WERI-Rb-1 (cell line): ENCODE measurements around the gene STXBP5.

Experiments used
- DNase-seq: peaks from one replicate; pipeline ENCODE4 v3.0.0-alpha.2; 2020
- H3K27ac ChIP-seq: fragments of 250-450 bp; sonication (Bioruptor Pico); 2 replicates; pipeline ENCODE4 v1.5.1; 2020; ENCODE audit warnings: mild to moderate bottlenecking, moderate library complexity
- H3K27me3 ChIP-seq: fragments of 250-450 bp; sonication (Bioruptor Pico); 2 replicates; pipeline ENCODE4 v1.5.1; 2021; ENCODE audit warnings: mild to moderate bottlenecking, low read depth, moderate library complexity; ENCODE audit not compliant: insufficient read depth, severe bottlenecking
- H3K36me3 ChIP-seq: fragments of 250-450 bp; sonication (Bioruptor Pico); 2 replicates; pipeline ENCODE4 v1.5.1; 2020; ENCODE audit warnings: mild to moderate bottlenecking, moderate library complexity
- H3K4me3 ChIP-seq: 2 replicates; pipeline ENCODE4 v1.5.1; 2011; ENCODE audit warnings: low read depth, mild to moderate bottlenecking, control low read depth, low read length
- H3K9me3 ChIP-seq: fragments of 250-450 bp; sonication (Bioruptor Pico); 2 replicates; pipeline ENCODE4 v1.5.1; 2021; ENCODE audit warnings: mild to moderate bottlenecking, moderate library complexity; ENCODE audit not compliant: severe bottlenecking
- TF ChIP-seq, protein P1 (sequence below): IDR thresholded peaks from 2 replicates; pipeline ENCODE4 v1.5.1; 2011; ENCODE audit warnings: low read depth, mild to moderate bottlenecking, control low read depth, inconsistent platforms, low read length

The STXBP5 gene

DNA sequence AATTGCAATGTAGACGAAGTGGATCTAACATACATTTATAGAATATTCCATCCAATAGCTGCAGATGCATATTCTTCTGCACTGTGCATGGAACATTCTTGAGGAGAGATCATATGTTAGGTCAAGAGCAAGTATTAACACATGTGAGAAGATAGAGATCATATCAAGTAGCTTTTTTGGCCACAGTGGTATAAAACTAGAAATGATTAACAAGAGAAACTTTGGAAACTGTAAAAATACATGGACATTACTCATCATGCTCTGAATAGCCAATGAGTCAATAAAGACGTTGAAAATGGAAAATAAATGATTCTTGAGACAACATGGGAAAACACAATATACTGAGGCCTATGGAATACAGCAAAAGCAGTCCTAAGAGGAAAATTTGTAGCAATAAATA lies 94.2 kb downstream of the STXBP5 start:
- Histone ChIP-seq H3K27me3 (no peaks in the 10 kb centered on the region), H3K27ac (no peak overlapping the region), H3K4me3 (no peak overlapping the region), H3K9me3 (no peaks in the 10 kb centered on the region), H3K36me3 (no peaks in the 10 kb centered on the region)
- DNase-seq, result no peak
- TF ChIP-seq, protein P1, sequence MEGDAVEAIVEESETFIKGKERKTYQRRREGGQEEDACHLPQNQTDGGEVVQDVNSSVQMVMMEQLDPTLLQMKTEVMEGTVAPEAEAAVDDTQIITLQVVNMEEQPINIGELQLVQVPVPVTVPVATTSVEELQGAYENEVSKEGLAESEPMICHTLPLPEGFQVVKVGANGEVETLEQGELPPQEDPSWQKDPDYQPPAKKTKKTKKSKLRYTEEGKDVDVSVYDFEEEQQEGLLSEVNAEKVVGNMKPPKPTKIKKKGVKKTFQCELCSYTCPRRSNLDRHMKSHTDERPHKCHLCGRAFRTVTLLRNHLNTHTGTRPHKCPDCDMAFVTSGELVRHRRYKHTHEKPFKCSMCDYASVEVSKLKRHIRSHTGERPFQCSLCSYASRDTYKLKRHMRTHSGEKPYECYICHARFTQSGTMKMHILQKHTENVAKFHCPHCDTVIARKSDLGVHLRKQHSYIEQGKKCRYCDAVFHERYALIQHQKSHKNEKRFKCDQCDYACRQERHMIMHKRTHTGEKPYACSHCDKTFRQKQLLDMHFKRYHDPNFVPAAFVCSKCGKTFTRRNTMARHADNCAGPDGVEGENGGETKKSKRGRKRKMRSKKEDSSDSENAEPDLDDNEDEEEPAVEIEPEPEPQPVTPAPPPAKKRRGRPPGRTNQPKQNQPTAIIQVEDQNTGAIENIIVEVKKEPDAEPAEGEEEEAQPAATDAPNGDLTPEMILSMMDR, result no peak

DNA sequence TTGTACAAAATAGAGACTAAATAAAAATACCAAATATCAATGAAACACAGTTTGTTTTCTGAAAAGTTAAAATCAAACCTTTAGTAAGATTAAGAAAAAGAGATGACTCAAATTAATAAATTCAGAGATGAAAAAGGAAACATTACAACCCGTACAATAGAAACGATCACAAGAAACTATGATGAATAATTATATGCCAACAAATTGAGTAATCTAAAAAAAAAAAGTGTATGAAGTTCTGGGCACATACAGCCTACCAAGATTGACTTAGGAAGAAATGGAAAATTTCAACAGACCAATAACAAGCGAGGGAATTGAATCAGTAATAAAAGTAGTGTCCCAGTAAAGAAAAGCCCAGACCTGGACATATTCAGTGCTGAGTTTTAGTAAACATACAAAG lies 94.8 kb downstream of the STXBP5 start:
- no peaks in the 10 kb centered on the region for H3K9me3 ChIP-seq
- DNase-seq, result no peak
- no peak overlapping the region for H3K4me3 ChIP-seq
- H3K27ac ChIP-seq, result no peak overlapping the region
- H3K27me3 ChIP-seq, result no peaks in the 10 kb centered on the region
- TF ChIP-seq, protein P1, result no peak
- no peaks in the 10 kb centered on the region; the same call in 1 of the 2 replicates for H3K36me3 ChIP-seq

DNA sequence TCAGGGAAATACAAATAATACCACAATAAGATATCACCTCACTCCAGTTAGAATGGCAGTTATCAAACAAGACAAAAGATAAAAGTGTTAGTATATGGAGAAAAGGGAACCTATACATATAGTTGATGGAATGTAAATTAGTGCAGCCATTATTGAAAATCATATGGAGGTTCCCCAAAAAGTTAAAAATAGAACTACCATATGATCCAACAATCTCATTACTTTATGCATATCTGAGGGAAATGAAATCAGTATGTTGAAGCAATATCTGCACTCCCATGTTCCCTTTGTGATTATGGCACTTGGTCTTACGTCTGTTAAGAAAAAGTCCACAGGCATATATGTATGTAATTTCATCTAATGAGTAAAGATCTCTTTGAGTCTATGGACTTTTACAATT lies 96.9 kb downstream of the STXBP5 start:
- Histone ChIP-seq H3K9me3 (no peaks in the 10 kb centered on the region), H3K27me3 (no peaks in the 10 kb centered on the region), H3K4me3 (no peak overlapping the region), H3K27ac (no peak overlapping the region), H3K36me3 (peaks cover 7% of the 10 kb centered on the region)
- TF ChIP-seq, protein P1, result no peak
- no peak for DNase-seq

DNA sequence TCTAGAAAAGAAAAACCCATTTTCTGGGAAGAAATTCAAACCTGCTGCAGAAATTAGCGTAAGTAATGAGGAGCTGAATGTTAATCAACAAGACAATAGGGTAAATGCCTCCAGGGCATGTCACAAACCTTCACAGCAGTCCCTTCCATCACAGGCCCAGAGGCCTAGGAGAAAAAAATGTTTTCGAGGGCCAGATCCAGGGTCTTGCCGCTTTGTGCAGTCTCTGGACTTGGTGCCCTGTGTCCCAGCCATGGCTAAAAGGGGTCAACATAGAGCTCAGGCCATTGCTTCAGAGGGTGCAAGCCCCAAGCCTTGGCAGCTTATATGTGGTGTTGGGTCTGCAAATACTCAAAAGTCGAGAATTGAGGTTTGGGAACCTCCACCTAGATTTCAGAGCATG lies 99.8 kb downstream of the STXBP5 start:
- no peak for DNase-seq
- no peaks in the 10 kb centered on the region for H3K27me3 ChIP-seq
- no peak overlapping the region for H3K27ac ChIP-seq
- peaks cover 7% of the 10 kb centered on the region for H3K36me3 ChIP-seq
- H3K9me3 ChIP-seq, result no peaks in the 10 kb centered on the region
- TF ChIP-seq, protein P1, result no peak
- H3K4me3 ChIP-seq, result no peak overlapping the region

DNA sequence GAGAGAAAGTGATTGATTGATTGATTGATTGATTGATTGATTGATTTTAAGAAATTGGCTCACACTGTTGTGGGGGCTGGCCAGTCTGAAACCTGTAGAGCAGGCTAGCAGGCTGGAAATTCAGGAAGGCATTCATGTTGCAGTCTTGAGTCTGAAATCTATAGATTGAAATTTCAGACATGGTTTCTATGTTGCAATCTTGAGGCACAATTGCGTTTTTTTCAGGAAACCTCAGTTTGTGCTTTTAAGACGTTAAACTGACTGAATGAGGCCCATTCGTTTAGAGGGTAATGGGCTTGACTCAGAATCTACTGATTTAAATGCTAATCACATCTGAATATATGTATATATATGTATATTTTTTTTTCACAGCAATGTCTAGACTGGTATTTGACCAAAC lies 106.3 kb downstream of the STXBP5 start:
- H3K9me3 ChIP-seq, result no peaks in the 10 kb centered on the region
- no peak overlapping the region for H3K4me3 ChIP-seq
- DNase-seq, result no peak
- TF ChIP-seq, protein P1, result no peak
- H3K36me3 ChIP-seq, result peaks cover 8% of the 10 kb centered on the region
- no peak overlapping the region for H3K27ac ChIP-seq
- H3K27me3 ChIP-seq, result no peaks in the 10 kb centered on the region

DNA sequence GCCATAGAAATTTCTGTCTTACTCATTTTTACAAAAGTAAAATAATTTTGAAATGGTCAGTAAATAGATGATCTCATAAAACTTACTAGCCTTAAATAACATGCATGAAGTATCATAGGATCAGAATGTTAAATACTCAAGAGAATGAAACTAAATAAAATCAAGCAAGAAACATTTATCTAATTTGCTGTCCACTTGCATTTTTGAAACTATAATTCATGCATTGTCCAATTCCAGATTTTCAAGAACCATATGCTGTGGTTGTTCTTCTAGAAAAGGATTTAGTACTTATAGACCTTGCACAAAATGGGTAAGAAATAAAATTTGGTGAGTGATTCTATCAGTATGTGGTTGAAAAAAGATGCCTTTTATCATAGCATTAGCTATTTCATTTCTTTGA lies 107.0 kb downstream of the STXBP5 start:
- TF ChIP-seq, protein P1, result no peak
- Histone ChIP-seq H3K27me3 (no peaks in the 10 kb centered on the region), H3K9me3 (no peaks in the 10 kb centered on the region), H3K36me3 (peaks cover 14% of the 10 kb centered on the region), H3K27ac (no peak overlapping the region), H3K4me3 (no peak overlapping the region)
- no peak for DNase-seq
